Measurements from ENCODE around the gene CERCAM.
"Not testable (repeated sequence)": the region's sequence is repeated elsewhere in the genome, so short reads cannot be mapped to it uniquely, and the experiment has no call there.

The CERCAM gene

GRCh38 chr9:128419061-128419925 is 1.4 kb upstream of the CERCAM start:
- DNase-seq: peak; percentile 53

- DNase-seq: peak; percentile 80
Observed at GRCh38 chr9:128420060-128420650, 502 bp upstream of the CERCAM start.

DNA sequence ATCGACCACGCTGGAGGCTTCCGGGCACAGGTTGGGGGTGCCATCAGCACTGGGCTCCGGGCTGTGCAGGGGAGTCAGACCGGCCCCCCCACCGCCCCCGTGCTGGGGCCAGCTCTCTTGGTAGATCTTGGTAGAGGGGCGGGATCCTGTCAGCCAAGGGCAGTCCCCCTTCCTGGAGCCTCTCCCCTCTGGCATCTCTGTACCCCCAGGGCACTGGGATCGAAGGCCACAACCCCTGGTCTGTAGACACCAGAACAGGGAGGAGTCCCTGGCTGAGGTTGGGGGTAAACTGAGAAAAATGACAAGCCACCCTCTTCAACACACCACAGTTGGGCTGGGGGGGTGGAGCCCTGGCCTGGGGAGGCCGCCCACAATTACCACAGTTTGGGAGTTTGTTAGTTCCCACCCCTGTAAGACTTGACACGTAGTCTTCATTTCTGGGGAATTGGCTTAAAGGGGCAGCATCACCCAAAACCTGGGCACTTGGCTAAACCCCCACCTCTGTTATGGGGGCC is 882 bp downstream of the CERCAM start:
- DNase-seq: peak; percentile 74

GRCh38 chr9:128422022-128422782 is 1.5 kb downstream of the CERCAM start:
- not testable (repeated sequence) for DNase-seq

- DNase-seq: no peak
Observed at GRCh38 chr9:128422783-128423150, 2.1 kb downstream of the CERCAM start.

GRCh38 chr9:128423356-128423755 is 2.7 kb downstream of the CERCAM start:
- DNase-seq: not testable (repeated sequence)

- no peak for DNase-seq
Observed at GRCh38 chr9:128424268-128424780, 3.7 kb downstream of the CERCAM start.

DNA sequence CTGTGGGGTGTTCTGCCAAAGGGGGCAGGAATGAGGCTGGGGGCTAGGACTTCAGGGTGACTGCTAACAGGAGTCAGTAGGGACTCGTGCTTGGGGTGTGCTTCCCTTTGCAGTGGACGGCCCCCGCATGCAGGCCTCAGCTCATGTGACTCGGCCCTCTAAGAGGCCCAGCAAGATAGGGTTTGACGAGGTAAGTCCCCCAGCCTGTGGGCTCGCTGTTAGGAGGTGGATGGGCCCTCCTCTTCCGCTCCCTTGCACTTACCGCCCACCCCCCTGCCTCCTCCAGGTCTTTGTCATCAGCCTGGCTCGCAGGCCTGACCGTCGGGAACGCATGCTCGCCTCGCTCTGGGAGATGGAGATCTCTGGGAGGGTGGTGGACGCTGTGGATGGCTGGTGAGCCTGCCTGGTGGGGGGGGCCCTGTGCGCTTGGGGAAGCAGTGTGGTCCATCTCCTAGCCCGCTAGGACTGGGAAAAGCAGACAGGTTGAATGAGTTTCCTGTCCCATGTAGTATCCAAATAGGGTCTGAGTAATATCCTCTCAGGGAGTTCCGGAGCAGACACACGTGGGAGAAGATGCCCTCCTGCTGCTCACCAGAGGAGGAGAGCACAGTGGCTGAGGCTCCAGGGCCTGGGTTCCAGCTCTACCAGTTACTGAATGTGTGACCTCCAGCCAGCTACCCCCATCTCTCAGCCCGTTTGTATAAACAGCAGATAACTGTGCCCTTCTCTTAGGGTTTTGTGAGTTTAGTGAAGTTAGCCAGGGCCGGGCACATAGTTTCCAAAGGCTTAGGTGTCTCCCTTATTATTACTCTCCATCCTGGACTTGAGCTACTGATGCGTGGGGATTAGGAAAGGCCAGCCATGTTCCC is 8.2 kb downstream of the CERCAM start:
- DNase-seq: no peak

DNA sequence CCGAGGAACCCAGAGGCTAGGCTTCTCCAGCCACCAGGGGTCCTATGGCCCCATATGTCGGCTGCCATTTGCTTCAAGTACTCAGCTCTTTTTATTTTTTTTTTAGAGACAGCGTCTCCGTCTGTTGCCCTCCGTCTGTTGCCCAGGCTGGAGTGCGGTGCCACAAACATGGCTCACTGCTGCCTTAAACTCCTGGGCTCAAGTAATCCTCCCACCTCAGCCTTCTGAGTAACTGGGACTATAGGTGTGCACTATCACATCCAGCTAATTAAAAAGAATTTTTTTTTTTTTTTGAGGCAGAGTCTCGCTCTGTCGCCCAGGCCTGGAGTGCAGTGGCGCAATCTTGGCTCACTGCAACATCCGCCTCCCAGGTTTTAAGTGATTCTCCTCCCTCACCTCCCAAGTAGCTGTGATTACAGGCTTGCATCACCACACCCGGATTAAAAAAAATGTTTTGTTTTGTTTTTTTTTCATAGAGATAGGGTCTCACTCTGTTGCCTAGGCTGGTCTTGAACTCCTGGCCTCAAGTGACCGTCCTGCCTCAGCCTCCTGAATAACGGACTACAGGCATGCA is 8.9 kb downstream of the CERCAM start:
- DNase-seq: no peak

DNA sequence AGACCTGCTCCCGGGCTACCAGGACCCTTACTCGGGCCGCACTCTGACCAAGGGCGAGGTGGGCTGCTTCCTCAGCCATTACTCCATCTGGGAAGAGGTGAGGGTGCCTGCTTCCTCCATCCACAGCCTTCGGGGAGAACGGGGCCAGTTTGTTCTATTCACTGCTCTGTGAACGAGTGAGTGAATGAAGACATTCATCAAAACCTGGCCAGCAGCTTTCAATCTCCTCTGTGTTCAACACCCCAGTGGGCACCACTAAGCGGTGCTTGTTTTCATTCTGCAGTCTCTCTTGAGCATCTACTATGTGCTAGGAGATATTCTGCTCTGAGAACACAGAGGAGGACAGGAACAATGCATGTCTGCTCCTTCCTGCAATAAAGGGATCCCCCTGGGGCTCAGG is 10.6 kb downstream of the CERCAM start:
- no peak for DNase-seq

- no peak for DNase-seq
Observed at GRCh38 chr9:128434340-128434739, 13.7 kb downstream of the CERCAM start.

DNA sequence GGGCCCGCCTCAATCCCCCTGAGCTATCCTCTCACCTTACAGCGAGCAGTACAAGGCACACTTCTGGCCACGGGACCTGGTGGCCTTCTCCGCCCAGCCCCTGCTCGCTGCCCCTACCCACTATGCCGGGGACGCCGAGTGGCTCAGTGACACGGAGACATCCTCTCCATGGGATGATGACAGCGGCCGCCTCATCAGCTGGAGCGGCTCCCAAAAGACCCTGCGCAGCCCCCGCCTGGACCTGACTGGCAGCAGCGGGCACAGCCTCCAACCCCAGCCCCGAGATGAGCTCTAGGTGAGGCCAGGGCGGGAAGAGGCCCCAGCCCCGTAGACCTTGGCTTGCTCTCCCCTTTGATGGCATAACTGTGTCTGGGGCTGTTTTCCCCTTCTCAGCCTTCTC is 15.0 kb downstream of the CERCAM start:
- DNase-seq: no peak

GRCh38 chr9:128438343-128439109 is 17.9 kb downstream of the CERCAM start:
- DNase-seq: peak; percentile 87

GRCh38 chr9:128439273-128439672 is 18.6 kb downstream of the CERCAM start:
- no peak for DNase-seq

DNA sequence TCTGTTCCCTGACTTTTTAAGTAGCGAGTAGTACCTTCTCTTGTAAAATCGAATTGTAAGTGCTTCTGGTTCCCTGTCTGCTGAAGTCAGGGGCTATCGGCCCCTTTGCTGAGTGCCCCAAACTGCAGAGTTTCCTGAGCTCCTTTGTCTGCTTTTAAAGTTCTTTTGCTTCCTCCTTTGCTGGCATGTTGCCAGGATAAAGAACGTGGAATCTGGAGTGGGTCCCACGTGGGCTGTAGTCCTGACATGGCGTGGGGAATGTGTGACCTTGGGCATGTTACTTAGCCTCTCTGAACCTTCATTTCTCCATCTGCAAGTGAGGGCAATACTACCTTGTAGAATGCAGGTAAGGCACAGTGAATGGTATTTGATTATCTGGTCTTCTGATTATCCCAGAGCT is 21.5 kb downstream of the CERCAM start:
- no peak for DNase-seq

DNA sequence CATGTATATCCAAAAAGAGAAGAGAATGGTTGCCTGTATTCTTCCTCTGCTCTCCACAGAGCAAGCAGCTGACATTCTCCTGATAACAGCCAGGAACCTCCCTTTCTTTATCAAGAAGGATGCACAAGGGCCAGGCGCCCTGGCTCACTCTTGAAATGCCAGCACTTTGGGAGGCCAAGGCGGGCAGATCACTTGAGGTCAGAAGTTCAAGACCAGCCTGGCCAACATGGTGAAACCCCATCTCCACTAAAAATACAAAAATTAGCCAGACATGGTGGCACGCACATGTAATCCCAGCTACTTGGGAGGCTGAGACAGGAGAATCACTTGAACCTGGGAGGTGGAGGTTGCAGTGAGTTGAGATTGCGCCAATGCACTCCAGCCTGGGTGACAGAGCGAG is 25.8 kb downstream of the CERCAM start:
- DNase-seq: peak; percentile 90

DNA sequence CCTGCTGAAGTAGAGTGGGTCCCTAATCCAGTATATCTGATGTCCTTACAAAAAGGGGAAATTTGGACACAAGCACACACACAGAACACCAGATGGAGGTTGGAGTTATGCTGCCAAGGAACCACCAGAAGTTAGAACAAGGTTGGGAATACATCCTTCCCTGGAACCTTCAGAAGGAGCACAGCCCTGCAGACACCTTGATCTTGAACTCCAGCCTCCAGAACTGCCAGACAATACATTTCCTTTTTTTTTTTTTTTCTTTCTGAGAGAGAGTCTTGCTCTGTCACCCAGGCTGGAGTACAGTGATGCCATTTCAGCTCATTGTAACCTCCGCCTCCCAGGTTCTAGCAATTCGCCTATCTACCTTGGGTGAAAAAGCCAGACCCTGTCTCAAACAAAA is 28.1 kb downstream of the CERCAM start:
- DNase-seq: no peak

DNA sequence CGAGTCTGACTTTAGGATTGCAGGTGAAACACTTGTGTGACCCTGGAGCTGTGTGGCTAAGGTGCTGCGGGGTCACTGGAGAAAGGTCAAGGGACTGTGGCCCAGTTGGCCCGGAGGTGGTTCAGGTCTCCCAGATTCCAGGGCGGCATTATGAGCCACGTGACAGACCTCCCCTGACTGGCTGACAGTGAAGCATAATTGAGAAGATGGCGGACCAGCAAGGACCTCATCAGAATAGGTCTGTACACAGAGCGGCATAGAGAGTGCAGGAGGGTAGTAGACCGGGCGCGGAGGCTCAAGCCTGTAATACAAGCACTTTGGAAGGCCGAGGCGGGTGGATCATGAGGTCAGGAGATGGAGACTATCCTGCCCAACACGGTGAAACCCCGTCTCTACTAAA is 34.3 kb downstream of the CERCAM start:
- DNase-seq: no peak

GRCh38 chr9:128455849-128456612 is 35.4 kb downstream of the CERCAM start, which contains the start of gene ODF2:
Gene ODF2, plus strand, starts transcription at chr9:128456006. Its CDS starts 86 bp downstream, at chr9:128456092.
- peak; percentile 98 for DNase-seq

DNA sequence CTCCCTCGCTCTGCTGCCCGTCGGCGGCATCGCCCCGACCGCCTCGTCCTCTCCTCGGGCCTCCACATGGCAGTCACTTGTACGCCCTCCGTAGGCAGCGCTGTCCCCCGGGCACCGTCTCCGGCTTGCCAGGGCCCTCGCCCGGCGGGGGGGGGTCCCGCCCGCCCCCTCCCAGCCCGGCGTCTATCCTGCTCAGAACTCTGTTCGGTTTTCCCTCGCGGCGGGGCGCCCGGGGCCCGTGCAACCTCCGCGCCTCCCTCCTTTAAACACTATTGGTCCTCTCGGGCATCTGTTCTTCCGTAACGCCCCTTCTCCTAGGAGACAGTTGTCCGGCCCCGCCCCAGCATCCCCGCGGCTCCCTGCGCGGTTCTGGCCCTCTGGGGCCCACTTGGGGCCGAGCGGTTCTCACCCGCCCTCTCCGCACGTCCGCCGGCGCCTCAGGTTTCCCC is 36.0 kb downstream of the CERCAM start:
- DNase-seq: peak; percentile 90

All from hematopoietic multipotent progenitor cell treated with erythropoietin and hydrocortisone succinate and interleukin-3 and kit ligand, for 6 days (in vitro differentiated cells).